H1 (cell line): ENCODE results near the gene ARID5A. TPM values are rescaled to one million over a fixed set of nuclear protein-coding genes. Genes with fewer than 3 reads are reported as not detected.

ENCODE experiments used
- CTCF ChIA-PET: fragments of 300-600 bp; sonication (Branson Sonifier 250); formaldehyde crosslinking; loops from one replicate; lab custom pipeline; 2021; ENCODE audit not compliant: partially characterized antibody; lab: Charles Lee
- POLR2A ChIA-PET: fragments of 300-600 bp; sonication (Branson Sonifier 250); formaldehyde crosslinking; loops from one replicate; lab custom pipeline; 2021; ENCODE audit warnings: inconsistent platforms; ENCODE audit not compliant: partially characterized antibody; lab: Charles Lee
- DNase-seq, 2 experiments: peaks; one replicate each; pipeline versions ENCODE4 v3.0.0 to v3.0.0-alpha.2; 2010 to 2022; ENCODE audit warnings: low spot score in 2 of 2, low read depth in 1 of 2, mixed read lengths in 1 of 2
- FAIRE-seq: peaks from 2 replicates; lab custom pipeline; 2011; peaks lifted over from hg19 to GRCh38; lab: Jason Lieb, UNC
- H2AFZ ChIP-seq: 2 replicates; pipeline ENCODE4 v1.8.1; 2012; ENCODE audit warnings: low read length, inconsistent platforms
- H2AK5ac ChIP-seq: 2 replicates; pipeline ENCODE4 v1.6.1; 2013; ENCODE audit warnings: low read depth, low read length
- H2BK120ac ChIP-seq: replicated peaks from 2 replicates; pipeline ENCODE3; 2013; ENCODE audit warnings: low read depth, low read length, inconsistent platforms
- H2BK12ac ChIP-seq: 2 replicates; pipeline ENCODE4 v1.6.1; 2013; ENCODE audit warnings: low read depth, low read length
- H2BK15ac ChIP-seq: 2 replicates; pipeline ENCODE4 v1.6.1; 2013; ENCODE audit warnings: low read length
- H2BK20ac ChIP-seq: 2 replicates; pipeline ENCODE4 v1.6.1; 2013; ENCODE audit warnings: low read length
- H2BK5ac ChIP-seq: 2 replicates; pipeline ENCODE4 v1.6.1; 2013; ENCODE audit warnings: low read depth, low read length
- H3K14ac ChIP-seq: 2 replicates; pipeline ENCODE4 v1.6.1; 2013; ENCODE audit warnings: inconsistent platforms; ENCODE audit not compliant: insufficient read length
- H3K18ac ChIP-seq: 2 replicates; pipeline ENCODE4 v1.6.1; 2013; ENCODE audit warnings: low read length; ENCODE audit errors: extremely low read depth
- H3K23ac ChIP-seq: 2 replicates; pipeline ENCODE4 v1.6.1; 2013; ENCODE audit warnings: inconsistent platforms; ENCODE audit not compliant: insufficient read length
- H3K23me2 ChIP-seq: 2 replicates; pipeline ENCODE4 v1.6.1; 2013; ENCODE audit warnings: low read depth, low read length
- H3K27ac ChIP-seq: 2 replicates; pipeline ENCODE4 v1.6.1; 2011; ENCODE audit warnings: low read depth, low read length, inconsistent platforms
- H3K27me3 ChIP-seq, 4 experiments: replicated peaks in 1 of 4; 1 replicate in 1 of 4; 2 replicates in 3 of 4; pipeline versions ENCODE4 v1.6.1 to v1.8.1; 2011 to 2013; ENCODE audit warnings: low read length in 3 of 4, mild to moderate bottlenecking in 3 of 4, inconsistent platforms in 2 of 4, mixed read lengths in 2 of 4, moderate library complexity in 1 of 4; ENCODE audit not compliant: control insufficient read depth in 3 of 4, insufficient read depth in 3 of 4; ENCODE audit errors: extremely low read depth in 1 of 4
- H3K36me3 ChIP-seq, 4 experiments: 2 replicates each; pipeline versions ENCODE4 v1.6.1 to v1.8.1; 2011 to 2013; ENCODE audit warnings: mild to moderate bottlenecking in 4 of 4, low read length in 3 of 4, moderate library complexity in 2 of 4, control low read depth in 1 of 4, inconsistent platforms in 1 of 4; ENCODE audit not compliant: insufficient read depth in 4 of 4, control insufficient read depth in 2 of 4
- H3K4ac ChIP-seq: replicated peaks from 2 replicates; pipeline ENCODE3; 2013; ENCODE audit warnings: low read length, low read depth, mixed read lengths, inconsistent platforms; ENCODE audit not compliant: insufficient read length
- H3K4me1 ChIP-seq, 4 experiments: replicated peaks in 1 of 4; 1 replicate in 1 of 4; 2 replicates in 3 of 4; pipeline versions ENCODE4 v1.6.1 to v1.8.1; 2011 to 2013; ENCODE audit warnings: low read length in 3 of 4, inconsistent platforms in 2 of 4, mixed read lengths in 1 of 4; ENCODE audit not compliant: insufficient read depth in 4 of 4, control insufficient read depth in 3 of 4
- H3K4me2 ChIP-seq, 2 experiments: 2 replicates each; pipeline versions ENCODE4 v1.6.1 to v1.8.1; 2011 to 2013; ENCODE audit warnings: low read depth in 2 of 2, low read length in 2 of 2, control low read depth in 1 of 2, inconsistent platforms in 1 of 2, mild to moderate bottlenecking in 1 of 2; ENCODE audit not compliant: insufficient read depth in 1 of 2
- H3K4me3 ChIP-seq, 4 experiments: fragments of 200-600, 300-600 bp in 1 of 4; sonication (generic), shearing (Covaris generic), sonication (Bioruptor Twin) in 1 of 4; 2 replicates each; pipeline versions ENCODE4 v1.5.1 to v1.8.1; 2011 to 2016; ENCODE audit warnings: low read length in 4 of 4, low read depth in 3 of 4, control low read depth in 2 of 4, inconsistent platforms in 2 of 4, mild to moderate bottlenecking in 2 of 4, mixed read lengths in 1 of 4, moderate library complexity in 1 of 4; ENCODE audit not compliant: insufficient read depth in 2 of 4; ENCODE audit errors: extremely low read depth in 1 of 4
- H3K56ac ChIP-seq: replicated peaks from 2 replicates; pipeline ENCODE3; 2013; ENCODE audit warnings: low read depth, mild to moderate bottlenecking, mixed read lengths, low read length, inconsistent platforms; ENCODE audit not compliant: insufficient read length
- H3K79me1 ChIP-seq: 2 replicates; pipeline ENCODE4 v1.6.1; 2013; ENCODE audit warnings: low read depth, low read length, control low read depth
- H3K79me2 ChIP-seq, 2 experiments: 2 replicates each; pipeline versions ENCODE4 v1.6.1 to v1.8.1; 2012 to 2013; ENCODE audit warnings: low read length in 2 of 2, mild to moderate bottlenecking in 2 of 2, inconsistent platforms in 1 of 2; ENCODE audit not compliant: insufficient read depth in 2 of 2, control insufficient read depth in 1 of 2
- H3K9ac ChIP-seq, 4 experiments: replicated peaks in 1 of 4; 1 replicate in 1 of 4; 2 replicates in 3 of 4; pipeline versions ENCODE4 v1.6.1 to v1.8.1; 2011 to 2013; ENCODE audit warnings: low read depth in 3 of 4, low read length in 3 of 4, control low read depth in 2 of 4, mild to moderate bottlenecking in 2 of 4, moderate library complexity in 2 of 4, inconsistent platforms in 1 of 4; ENCODE audit errors: extremely low read depth in 1 of 4
- H3K9me3 ChIP-seq, 2 experiments: 2 replicates each; pipeline versions ENCODE4 v1.6.1 to v1.8.1; 2012 to 2013; ENCODE audit warnings: mild to moderate bottlenecking in 2 of 2, moderate library complexity in 2 of 2, control low read depth in 1 of 2, inconsistent platforms in 1 of 2, low read depth in 1 of 2, low read length in 1 of 2, mixed read lengths in 1 of 2; ENCODE audit not compliant: insufficient read depth in 2 of 2
- H4K20me1 ChIP-seq, 2 experiments: replicated peaks in 1 of 2; 2 replicates each; pipeline versions ENCODE3 to v1.8.1; 2011 to 2013; ENCODE audit warnings: inconsistent platforms in 2 of 2, low read length in 2 of 2, mild to moderate bottlenecking in 1 of 2; ENCODE audit not compliant: insufficient read depth in 2 of 2, control insufficient read depth in 1 of 2
- H4K5ac ChIP-seq: 2 replicates; pipeline ENCODE4 v1.6.1; 2013; ENCODE audit warnings: low read length, low read depth, mixed read lengths, inconsistent platforms; ENCODE audit not compliant: insufficient read length
- H4K8ac ChIP-seq: 2 replicates; pipeline ENCODE4 v1.8.0; 2013; ENCODE audit warnings: mild to moderate bottlenecking, moderate library complexity, low read length, inconsistent platforms; ENCODE audit not compliant: insufficient read depth; ENCODE audit errors: extremely low read depth
- H4K91ac ChIP-seq: replicated peaks from 2 replicates; pipeline ENCODE3; 2013; ENCODE audit warnings: low read length, mixed read lengths, inconsistent platforms; ENCODE audit not compliant: insufficient read length
- ASH2L ChIP-seq: fragments of 200-600, 300-600 bp; sonication (generic); IDR thresholded peaks from one replicate; pipeline ENCODE4 v1.7.1; 2017; ENCODE audit warnings: low read length
- CEBPB ChIP-seq: IDR thresholded peaks from 2 replicates; pipeline ENCODE4 v1.6.1; 2012; ENCODE audit warnings: low read depth, low read length
- EZH2 ChIP-seq: fragments of 200-600 bp; sonication (generic); IDR thresholded peaks from 2 replicates; pipeline ENCODE4 v1.7.1; 2012; ENCODE audit warnings: low read depth, mild to moderate bottlenecking, moderate library complexity, low read length, inconsistent platforms; ENCODE audit not compliant: severe bottlenecking
- JUN ChIP-seq: IDR thresholded peaks from 2 replicates; pipeline ENCODE4 v1.6.1; 2011; ENCODE audit warnings: low read depth, mild to moderate bottlenecking, improper control_type of control experiment, low read length
- RFX5 ChIP-seq: IDR thresholded peaks from 2 replicates; pipeline ENCODE4 v1.6.1; 2011; ENCODE audit warnings: low read depth, low read length, improper control_type of control experiment, borderline replicate concordance
- SIN3A ChIP-seq, 2 experiments: IDR thresholded peaks in 1 of 2; conservative IDR thresholded peaks in 1 of 2; 2 replicates each; pipeline ENCODE4 v1.6.1; 2011 to 2012; ENCODE audit warnings: low read length in 2 of 2, improper control_type of control experiment in 1 of 2, low read depth in 1 of 2, mild to moderate bottlenecking in 1 of 2
- SIX5 ChIP-seq: IDR thresholded peaks from 2 replicates; pipeline ENCODE4 v1.6.1; 2011; ENCODE audit warnings: mild to moderate bottlenecking, low read depth, low read length
- SP2 ChIP-seq: IDR thresholded peaks from 2 replicates; pipeline ENCODE4 v1.6.1; 2012; ENCODE audit warnings: mild to moderate bottlenecking, low read length, inconsistent platforms
- SP4 ChIP-seq: IDR thresholded peaks from 2 replicates; pipeline ENCODE4 v1.6.1; 2012; ENCODE audit warnings: low read length, inconsistent platforms
- SRF ChIP-seq: IDR thresholded peaks from 2 replicates; pipeline ENCODE4 v1.6.1; 2011; ENCODE audit warnings: mild to moderate bottlenecking, low read depth, low read length, moderate library complexity
- TCF12 ChIP-seq: IDR thresholded peaks from 2 replicates; pipeline ENCODE4 v1.6.1; 2011; ENCODE audit warnings: low read depth, mild to moderate bottlenecking, low read length
- ZNF274 ChIP-seq: IDR thresholded peaks from 2 replicates; pipeline ENCODE4 v1.7.0; 2012; ENCODE audit warnings: low read length, borderline replicate concordance; ENCODE audit errors: extremely low read depth
- WGBS, 2 experiments: shearing (Covaris generic) in 1 of 2; methylation state at CpG; one replicate each; pipeline versions ENCODE4 v1.1.6 to v1.1.7; 2013 to 2015; ENCODE audit warnings: low lambda C conversion rate in 2 of 2, mixed read lengths in 2 of 2, inconsistent platforms in 1 of 2, low coverage in 1 of 2, missing lambda C conversion rate in 1 of 2; ENCODE audit not compliant: insufficient replicate concordance in 2 of 2, insufficient coverage in 1 of 2, insufficient read length in 1 of 2; ENCODE audit errors: extremely low coverage in 1 of 2, missing lambda C conversion rate in 1 of 2; 5-methylcytosine and 5-hydroxymethylcytosine counted together
- polyA plus RNA-seq, 7 experiments: library from polyadenylated mRNA; depleted of rRNA in 3 of 7; stranded (reverse) in 5 of 7; unstranded in 2 of 7; fragments of >200 nt in 5 of 7; fragments of 200-250 nt in 2 of 7; gene quantifications; 1 replicate in 5 of 7; 2 replicates in 1 of 7; 4 replicates in 1 of 7; pipeline versions ENCODE4 v1.2.1 to v1.2.3, GENCODE V29; 2011 to 2013; ENCODE audit warnings: missing spikeins in 2 of 7, mixed read lengths in 2 of 7
- total RNA-seq: library from RNA; stranded (reverse); fragmentation: NEBNext Ultra II Directional; extraction: Animal tissue kit (Norgen Biotek cat#: 25700); gene quantifications from 2 replicates; pipeline ENCODE4 v1.2.1, GENCODE V29; 2021
- TF ChIP-seq, protein P1 (sequence below): IDR thresholded peaks from 2 replicates; pipeline ENCODE4 v1.6.1; 2012; ENCODE audit warnings: inconsistent platforms

The ARID5A gene
- total and polyA plus RNA-seq, 2 of the 8 experiments (the other 6 are each of a cell fraction or from before 2014, with no cell fraction given): 3.3 to 5.3 TPM

DNA sequence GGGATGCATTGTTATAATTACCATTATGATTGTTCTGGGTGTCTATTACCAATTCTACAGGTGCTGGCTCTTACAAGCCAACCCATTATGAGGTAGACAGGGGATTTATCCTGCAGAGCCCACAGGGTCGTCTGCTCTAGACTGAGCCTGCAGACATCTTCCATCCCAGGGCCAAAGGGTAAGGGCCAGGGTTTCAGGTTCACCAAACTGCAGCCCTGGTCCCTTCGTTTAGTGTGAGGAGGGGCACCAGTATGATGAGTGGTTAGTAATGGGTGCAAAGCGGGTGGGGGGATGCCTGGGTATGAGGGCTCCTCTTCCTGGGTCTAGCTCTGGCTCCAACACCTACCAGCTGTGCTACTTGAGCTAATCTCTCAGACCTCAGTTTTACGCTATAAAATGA is 1.2 kb upstream of the ARID5A start:
- CTCF ChIA-PET: interaction anchor here (2.3 to 18.5 kb wide), 2 partner anchors 17 to 26 kb away, joined by 7 to 361 read pairs; no protein-coding TSS in a partner anchor
- H3K4me1 ChIP-seq: peaks cover 6 to 25% (median 20%) of the 10 kb centered on the region in 4 experiments
- H3K23me2 ChIP-seq: peaks cover 17% of the 10 kb centered on the region; the same call in 1 of the 2 replicates
- TF ChIP-seq ASH2L (no peak), JUN (no peak), TCF12 (no peak), SRF (no peak), SIN3A (conservative IDR thresholded peaks at IDR 0.05 in 1 of 2, IDR thresholded peaks at IDR 0.05 in 1 of 2; ENCODE audit: low read depth in 1 of 2, low read length in 2 of 2) (no peak), SIX5 (no peak), SP2 (no peak), SP4 (no peak), RFX5 (no peak), CEBPB (no peak), EZH2 (no peak), ZNF274 (no peak)
- TF ChIP-seq, protein P1, sequence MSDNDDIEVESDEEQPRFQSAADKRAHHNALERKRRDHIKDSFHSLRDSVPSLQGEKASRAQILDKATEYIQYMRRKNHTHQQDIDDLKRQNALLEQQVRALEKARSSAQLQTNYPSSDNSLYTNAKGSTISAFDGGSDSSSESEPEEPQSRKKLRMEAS: no peak
- no peaks in the 10 kb centered on the region for H3K36me3 ChIP-seq
- H2BK120ac ChIP-seq: no peak overlapping the region
- H2AFZ ChIP-seq: no peak overlapping the region
- H2BK20ac ChIP-seq: no peak overlapping the region
- no peak overlapping the region for H3K9ac ChIP-seq
- FAIRE-seq (no peak), DNase-seq (no peak)
- no peaks in the 10 kb centered on the region for H3K79me2 ChIP-seq
- H3K18ac ChIP-seq: no peak overlapping the region
- no peaks in the 10 kb centered on the region for H3K79me1 ChIP-seq
- H4K5ac ChIP-seq: no peak overlapping the region
- no peak overlapping the region for H2BK12ac ChIP-seq
- no peak overlapping the region for H2BK5ac ChIP-seq
- POLR2A ChIA-PET: no interaction called here
- H3K27ac ChIP-seq: no peak overlapping the region
- H2BK15ac ChIP-seq: no peak overlapping the region
- H3K56ac ChIP-seq: no peak overlapping the region
- no peaks in the 10 kb centered on the region for H3K9me3 ChIP-seq
- no peak overlapping the region for H3K4me2 ChIP-seq
- WGBS, 2 experiments: 99% methylated on average over 4 of the region's 4 CpGs; no CpG with 5 or more reads in 1 of the 2 experiments
- H2AK5ac ChIP-seq: no peak overlapping the region
- H4K91ac ChIP-seq: no peak overlapping the region
- H3K14ac ChIP-seq: no peak overlapping the region
- H4K8ac ChIP-seq: no peak overlapping the region; the same call in 1 of the 2 replicates
- H3K4ac ChIP-seq: no peak overlapping the region
- H3K4me3 ChIP-seq: no peak overlapping the region
- H3K27me3 ChIP-seq: peaks cover 10 to 38% (median 28%) of the 10 kb centered on the region in 4 experiments; a peak in 6 of 7 replicates
- H4K20me1 ChIP-seq: peaks cover 9 to 11% of the 10 kb centered on the region in 2 experiments
- H3K23ac ChIP-seq: no peak overlapping the region
